22Rv1 (cell line): ENCODE data around the gene NEU1.
"Not testable (repeated sequence)": the region's sequence is repeated elsewhere in the genome, so short reads cannot be mapped to it uniquely, and the experiment has no call there.

Experiments
- H3K27ac ChIP-seq: fragments of 450-650 bp; 2 replicates; pipeline ENCODE4 v1.5.1; 2017
- ZFX ChIP-seq: fragments of 450-650 bp; IDR thresholded peaks from 2 replicates; pipeline ENCODE4 v1.6.1; 2017; ENCODE audit warnings: antibody characterized with exemption, borderline replicate concordance
- TF ChIP-seq, protein P1 (sequence below): fragments of 450-650 bp; IDR thresholded peaks from 2 replicates; pipeline ENCODE4 v1.5.1; 2017; ENCODE audit warnings: mild to moderate bottlenecking

Gene NEU1

GRCh38 chr6:31860349-31860748 lies 2.3 kb downstream of the NEU1 start:
- no peak for TF ChIP-seq ZFX
- TF ChIP-seq, protein P1, sequence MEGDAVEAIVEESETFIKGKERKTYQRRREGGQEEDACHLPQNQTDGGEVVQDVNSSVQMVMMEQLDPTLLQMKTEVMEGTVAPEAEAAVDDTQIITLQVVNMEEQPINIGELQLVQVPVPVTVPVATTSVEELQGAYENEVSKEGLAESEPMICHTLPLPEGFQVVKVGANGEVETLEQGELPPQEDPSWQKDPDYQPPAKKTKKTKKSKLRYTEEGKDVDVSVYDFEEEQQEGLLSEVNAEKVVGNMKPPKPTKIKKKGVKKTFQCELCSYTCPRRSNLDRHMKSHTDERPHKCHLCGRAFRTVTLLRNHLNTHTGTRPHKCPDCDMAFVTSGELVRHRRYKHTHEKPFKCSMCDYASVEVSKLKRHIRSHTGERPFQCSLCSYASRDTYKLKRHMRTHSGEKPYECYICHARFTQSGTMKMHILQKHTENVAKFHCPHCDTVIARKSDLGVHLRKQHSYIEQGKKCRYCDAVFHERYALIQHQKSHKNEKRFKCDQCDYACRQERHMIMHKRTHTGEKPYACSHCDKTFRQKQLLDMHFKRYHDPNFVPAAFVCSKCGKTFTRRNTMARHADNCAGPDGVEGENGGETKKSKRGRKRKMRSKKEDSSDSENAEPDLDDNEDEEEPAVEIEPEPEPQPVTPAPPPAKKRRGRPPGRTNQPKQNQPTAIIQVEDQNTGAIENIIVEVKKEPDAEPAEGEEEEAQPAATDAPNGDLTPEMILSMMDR, result no peak
- no peak overlapping the region for H3K27ac ChIP-seq

- no peak for TF ChIP-seq ZFX
- TF ChIP-seq, protein P1, result no peak
- H3K27ac ChIP-seq, result no peak overlapping the region
Measured at GRCh38 chr6:31859923-31860322, 2.7 kb downstream of the NEU1 start.

DNA sequence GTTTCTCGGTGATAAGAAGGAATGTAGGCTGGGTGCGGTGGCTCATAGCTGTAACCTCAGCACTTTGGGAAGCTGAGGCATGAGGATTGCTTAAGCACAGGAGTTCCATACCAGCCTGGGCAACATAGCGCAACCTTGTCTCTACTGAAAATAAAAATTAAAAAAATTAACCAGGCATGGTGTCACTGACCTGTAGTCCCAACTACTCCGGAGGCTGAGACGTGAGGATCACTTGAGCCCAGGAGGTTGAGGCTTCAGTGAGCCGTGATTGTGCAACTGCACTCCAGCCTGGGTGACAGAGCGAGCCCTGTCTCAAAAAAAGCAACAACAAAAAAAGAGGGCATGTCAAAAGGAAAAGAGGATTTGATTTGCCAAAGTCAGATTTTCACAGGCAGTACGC lies 3.9 kb downstream of the NEU1 start:
- no peak overlapping the region for H3K27ac ChIP-seq
- no peak for TF ChIP-seq ZFX
- TF ChIP-seq, protein P1, result no peak

DNA sequence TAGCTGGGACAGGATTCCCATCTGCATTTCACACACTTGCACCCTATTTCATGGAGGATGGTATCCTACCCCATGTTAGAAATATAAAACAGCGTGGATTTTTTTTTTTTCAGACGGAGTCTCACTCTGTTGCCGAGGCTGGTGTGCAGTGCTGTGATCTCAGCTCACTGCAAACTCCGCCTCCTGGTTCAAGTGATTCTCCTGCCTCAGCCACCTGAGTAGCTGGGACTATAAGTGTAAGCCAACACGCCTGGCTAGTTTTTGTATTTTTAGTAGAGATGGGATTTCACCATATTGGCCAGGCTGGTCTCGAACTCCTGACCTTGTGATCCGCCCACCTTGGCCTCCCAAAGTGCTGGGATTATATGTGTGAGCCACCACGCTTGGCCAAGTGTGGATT lies 4.8 kb downstream of the NEU1 start:
- H3K27ac ChIP-seq, result not testable (repeated sequence)

- not testable (repeated sequence) for H3K27ac ChIP-seq
Measured at GRCh38 chr6:31851980-31852718, 10.5 kb downstream of the NEU1 start.

GRCh38 chr6:31851485-31851832 lies 11.2 kb downstream of the NEU1 start:
- no peak overlapping the region for H3K27ac ChIP-seq
- TF ChIP-seq, protein P1, result no peak
- TF ChIP-seq ZFX, result no peak

DNA sequence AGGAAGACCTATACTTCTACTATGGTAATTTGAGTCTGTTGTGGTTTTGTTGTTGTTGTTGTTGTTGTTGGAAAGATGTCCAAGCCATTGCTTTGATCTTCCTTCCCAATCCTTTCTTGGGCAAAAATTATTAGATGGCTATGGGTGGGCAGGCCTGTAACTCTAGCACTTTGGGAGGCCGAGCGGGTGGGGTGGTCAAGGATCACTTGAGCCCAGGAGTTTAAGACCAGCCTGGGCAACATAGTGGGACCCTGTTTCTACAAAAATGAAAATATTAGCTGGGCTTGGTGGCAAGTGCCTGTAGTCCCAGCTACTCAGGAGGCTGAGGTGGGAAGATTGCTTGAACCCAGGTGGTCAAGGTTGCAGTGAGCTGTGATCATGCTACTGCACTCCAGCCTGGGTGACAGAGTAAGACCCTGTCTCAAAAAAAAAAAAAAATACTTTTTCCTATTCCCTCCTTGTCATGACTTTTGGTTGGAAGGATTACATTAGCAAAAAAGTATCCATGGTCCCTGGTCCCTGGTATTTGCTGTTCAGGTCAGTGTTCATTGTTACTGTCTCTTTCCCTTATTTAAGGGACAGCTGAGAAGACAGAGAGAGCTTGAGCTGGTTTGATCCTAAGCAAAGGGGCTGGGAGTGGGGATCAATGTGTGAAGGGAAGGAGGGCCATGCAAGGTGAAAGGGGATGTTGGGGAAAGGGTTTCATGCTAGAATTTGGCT lies 11.7 kb downstream of the NEU1 start:
- TF ChIP-seq, protein P1, result no peak
- TF ChIP-seq ZFX, result no peak
- no peak overlapping the region for H3K27ac ChIP-seq

GRCh38 chr6:31847276-31847978 lies 15.2 kb downstream of the NEU1 start:
- TF ChIP-seq, protein P1, result no peak
- TF ChIP-seq ZFX, result no peak
- H3K27ac ChIP-seq, result no peak overlapping the region
